ENCODE results near the gene COL4A1.

DNA sequence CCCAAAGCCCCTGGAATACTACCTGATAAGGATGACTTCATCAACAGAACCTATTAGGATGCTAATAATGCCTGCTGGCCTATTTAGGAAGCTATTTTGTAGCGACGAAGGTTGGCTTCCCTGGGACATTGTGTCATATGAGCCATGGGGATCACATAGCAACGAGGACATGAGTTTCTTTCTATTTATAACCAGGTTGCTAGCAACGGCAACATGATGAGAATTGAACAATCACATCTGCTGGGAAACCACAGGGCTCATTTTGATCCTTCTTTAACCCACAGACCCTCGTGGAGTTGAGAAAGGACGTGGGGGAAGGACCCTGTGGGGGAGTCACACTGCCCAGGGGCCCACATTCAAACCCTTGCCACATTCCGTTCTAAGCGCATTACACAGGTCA is 172.2 kb downstream of the COL4A1 start:
- no peak for TF ChIP-seq POLR2A (IDR thresholded peaks at IDR 0.05)
- TF ChIP-seq, protein P1, sequence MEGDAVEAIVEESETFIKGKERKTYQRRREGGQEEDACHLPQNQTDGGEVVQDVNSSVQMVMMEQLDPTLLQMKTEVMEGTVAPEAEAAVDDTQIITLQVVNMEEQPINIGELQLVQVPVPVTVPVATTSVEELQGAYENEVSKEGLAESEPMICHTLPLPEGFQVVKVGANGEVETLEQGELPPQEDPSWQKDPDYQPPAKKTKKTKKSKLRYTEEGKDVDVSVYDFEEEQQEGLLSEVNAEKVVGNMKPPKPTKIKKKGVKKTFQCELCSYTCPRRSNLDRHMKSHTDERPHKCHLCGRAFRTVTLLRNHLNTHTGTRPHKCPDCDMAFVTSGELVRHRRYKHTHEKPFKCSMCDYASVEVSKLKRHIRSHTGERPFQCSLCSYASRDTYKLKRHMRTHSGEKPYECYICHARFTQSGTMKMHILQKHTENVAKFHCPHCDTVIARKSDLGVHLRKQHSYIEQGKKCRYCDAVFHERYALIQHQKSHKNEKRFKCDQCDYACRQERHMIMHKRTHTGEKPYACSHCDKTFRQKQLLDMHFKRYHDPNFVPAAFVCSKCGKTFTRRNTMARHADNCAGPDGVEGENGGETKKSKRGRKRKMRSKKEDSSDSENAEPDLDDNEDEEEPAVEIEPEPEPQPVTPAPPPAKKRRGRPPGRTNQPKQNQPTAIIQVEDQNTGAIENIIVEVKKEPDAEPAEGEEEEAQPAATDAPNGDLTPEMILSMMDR (IDR thresholded peaks at IDR 0.05): no peak

All from heart left ventricle (tissue), 13 donors.